Vagina (tissue), 2 donors: ENCODE results near the gene RARS1.

Experiments
- POLR2AphosphoS5 ChIP-seq, 2 donors: sonication (generic); formaldehyde crosslinking; IDR thresholded peaks; one replicate each; pipeline ENCODE4 v1.9.0; 2017; ENCODE audit warnings: antibody characterized with exemption in 2 of 2, mild to moderate bottlenecking in 2 of 2, low read depth in 1 of 2; ENCODE audit not compliant: insufficient read depth in 1 of 2
- TF ChIP-seq, protein P1 (sequence below), 3 experiments: fragments of 450-650 bp in 2 of 3; fragments of 200-600 bp in 1 of 3; sonication (generic) in 1 of 3; IDR thresholded peaks; one replicate each; pipeline ENCODE4 v1.5.1; 2017 to 2019; ENCODE audit warnings: antibody characterized with exemption in 3 of 3, mild to moderate bottlenecking in 2 of 3, moderate library complexity in 2 of 3

DNA sequence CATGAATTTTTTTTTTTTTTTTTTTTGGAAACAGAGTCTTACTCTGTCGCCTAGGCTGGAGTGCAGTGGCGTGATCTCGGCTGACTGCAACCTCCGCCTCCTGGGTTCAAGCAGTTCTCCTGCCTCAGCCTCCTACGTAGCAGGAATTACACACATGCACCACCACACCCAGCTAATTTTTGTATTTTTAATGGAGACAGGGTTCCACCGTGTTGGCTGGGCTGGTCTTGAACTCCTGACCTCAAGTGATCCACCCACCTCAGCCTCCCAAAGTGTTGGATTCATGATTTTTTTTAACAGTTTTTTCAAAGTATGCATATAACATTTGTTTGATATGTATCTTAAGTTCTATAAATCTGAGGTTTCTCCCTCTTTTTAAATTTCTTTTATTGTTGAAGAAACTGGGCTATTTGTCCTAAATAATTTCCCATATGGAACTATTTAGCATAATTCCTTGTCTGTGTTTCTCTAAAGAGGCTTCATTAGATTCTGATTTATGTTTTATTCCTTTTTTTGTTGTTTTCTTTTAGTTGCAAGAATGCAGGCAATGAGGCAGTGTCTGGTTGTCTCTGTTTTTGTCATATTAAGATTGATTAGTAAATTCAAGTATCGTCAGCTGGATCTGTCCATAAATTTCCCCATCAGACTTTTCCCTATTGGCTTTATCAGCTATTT lies 16.4 kb downstream of the RARS1 start:
- TF ChIP-seq, protein P1, sequence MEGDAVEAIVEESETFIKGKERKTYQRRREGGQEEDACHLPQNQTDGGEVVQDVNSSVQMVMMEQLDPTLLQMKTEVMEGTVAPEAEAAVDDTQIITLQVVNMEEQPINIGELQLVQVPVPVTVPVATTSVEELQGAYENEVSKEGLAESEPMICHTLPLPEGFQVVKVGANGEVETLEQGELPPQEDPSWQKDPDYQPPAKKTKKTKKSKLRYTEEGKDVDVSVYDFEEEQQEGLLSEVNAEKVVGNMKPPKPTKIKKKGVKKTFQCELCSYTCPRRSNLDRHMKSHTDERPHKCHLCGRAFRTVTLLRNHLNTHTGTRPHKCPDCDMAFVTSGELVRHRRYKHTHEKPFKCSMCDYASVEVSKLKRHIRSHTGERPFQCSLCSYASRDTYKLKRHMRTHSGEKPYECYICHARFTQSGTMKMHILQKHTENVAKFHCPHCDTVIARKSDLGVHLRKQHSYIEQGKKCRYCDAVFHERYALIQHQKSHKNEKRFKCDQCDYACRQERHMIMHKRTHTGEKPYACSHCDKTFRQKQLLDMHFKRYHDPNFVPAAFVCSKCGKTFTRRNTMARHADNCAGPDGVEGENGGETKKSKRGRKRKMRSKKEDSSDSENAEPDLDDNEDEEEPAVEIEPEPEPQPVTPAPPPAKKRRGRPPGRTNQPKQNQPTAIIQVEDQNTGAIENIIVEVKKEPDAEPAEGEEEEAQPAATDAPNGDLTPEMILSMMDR (IDR thresholded peaks at IDR 0.05): no peak
- no peak for TF ChIP-seq POLR2AphosphoS5 (IDR thresholded peaks at IDR 0.05; ENCODE audit: insufficient read depth in 1 of 2, low read depth in 1 of 2)
